Measurements from ENCODE around the gene TMEM179. TPM values are rescaled to one million over a fixed set of nuclear protein-coding genes. Genes with fewer than 3 reads are reported as not detected.

The TMEM179 gene
- total RNA-seq, 3 donors from 2014 or later (not counting 1 experiment from before 2014, with no cell fraction given) = not detected

- Histone ChIP-seq H3K27me3 (ENCODE audit: control insufficient read depth, insufficient read depth, low read length) (no peaks in the 10 kb centered on the region), H3K4me1 (ENCODE audit: control insufficient read depth, insufficient read depth, low read length) (no peaks in the 10 kb centered on the region), H3K9me3 (ENCODE audit: control insufficient read depth, insufficient read depth, low read length) (no peaks in the 10 kb centered on the region), H3K36me3 (ENCODE audit: control insufficient read depth, insufficient read depth, low read length) (no peaks in the 10 kb centered on the region), H3K4me3 (ENCODE audit: low read length) (no peak overlapping the region), H3K27ac (ENCODE audit: low read length) (no peak overlapping the region)
- Mint-ChIP-seq H3K9me3 (no peaks in the 10 kb centered on the region), H3K27me3 (ENCODE audit: low read depth in 2 of 2) (no peaks in the 10 kb centered on the region), H3K4me3 (no peak overlapping the region), H3K27ac (no peak overlapping the region), H3K36me3 (no peaks in the 10 kb centered on the region), H3K4me1 (no peaks in the 10 kb centered on the region)
- ATAC-seq = no peak
- TF ChIP-seq CTCF (IDR thresholded peaks at IDR 0.05) = no peak
- 72% methylated on average over 16 of the region's 16 CpGs for WGBS (ENCODE audit: insufficient coverage)
- DNase-seq = no peak
- intact Hi-C loops (cut with micrococcal nuclease) = no loop called here
Measured at GRCh38 chr14:104576232-104576969, 28.2 kb downstream of the TMEM179 start.

- ATAC-seq (no peak), DNase-seq (no peak)
- Mint-ChIP-seq H3K4me3 (no peak overlapping the region), H3K9me3 (no peaks in the 10 kb centered on the region), H3K36me3 (no peaks in the 10 kb centered on the region), H3K27me3 (ENCODE audit: low read depth in 2 of 2) (no peaks in the 10 kb centered on the region), H3K27ac (no peak overlapping the region), H3K4me1 (no peaks in the 10 kb centered on the region)
- H3K4me3 ChIP-seq (ENCODE audit: low read length) = no peak overlapping the region
- H3K4me1 ChIP-seq (ENCODE audit: control insufficient read depth, insufficient read depth, low read length) = no peaks in the 10 kb centered on the region
- intact Hi-C loops (cut with micrococcal nuclease) = no loop called here
- H3K36me3 ChIP-seq (ENCODE audit: control insufficient read depth, insufficient read depth, low read length) = no peaks in the 10 kb centered on the region
- 91% methylated on average over 31 of the region's 31 CpGs for WGBS (ENCODE audit: insufficient coverage)
- H3K27me3 ChIP-seq (ENCODE audit: control insufficient read depth, insufficient read depth, low read length) = no peaks in the 10 kb centered on the region
- no peak overlapping the region for H3K27ac ChIP-seq (ENCODE audit: low read length)
- no peaks in the 10 kb centered on the region for H3K9me3 ChIP-seq (ENCODE audit: control insufficient read depth, insufficient read depth, low read length)
- no peak for TF ChIP-seq CTCF (IDR thresholded peaks at IDR 0.05)
Measured at GRCh38 chr14:104574978-104575583, 29.5 kb downstream of the TMEM179 start.

DNA sequence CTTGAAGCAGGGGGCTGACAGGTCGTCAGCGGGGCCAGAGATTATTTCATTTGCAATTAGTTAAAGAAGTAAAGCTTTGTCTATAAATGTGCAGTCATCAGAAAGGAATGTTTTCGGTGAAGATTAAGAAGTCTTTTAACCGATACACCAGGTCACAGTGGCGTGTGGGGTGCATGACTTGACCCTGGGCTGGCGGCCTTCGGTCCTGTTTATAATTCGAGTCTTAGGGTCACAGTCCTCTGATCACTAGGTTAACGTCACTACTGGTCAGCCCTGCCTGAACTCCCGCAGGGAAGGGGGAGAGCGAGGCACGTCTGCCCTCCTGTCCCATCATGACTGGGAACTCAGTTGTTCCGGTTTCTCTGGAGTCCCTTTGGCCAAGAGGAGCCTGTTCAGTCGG lies 30.0 kb downstream of the TMEM179 start:
- Histone ChIP-seq H3K9me3 (ENCODE audit: control insufficient read depth, insufficient read depth, low read length) (no peaks in the 10 kb centered on the region), H3K27me3 (ENCODE audit: control insufficient read depth, insufficient read depth, low read length) (no peaks in the 10 kb centered on the region), H3K4me3 (ENCODE audit: low read length) (no peak overlapping the region), H3K36me3 (ENCODE audit: control insufficient read depth, insufficient read depth, low read length) (no peaks in the 10 kb centered on the region), H3K4me1 (ENCODE audit: control insufficient read depth, insufficient read depth, low read length) (no peaks in the 10 kb centered on the region), H3K27ac (ENCODE audit: low read length) (no peak overlapping the region)
- 84% methylated on average over 14 of the region's 14 CpGs for WGBS (ENCODE audit: insufficient coverage)
- Mint-ChIP-seq H3K4me1 (no peaks in the 10 kb centered on the region), H3K27me3 (ENCODE audit: low read depth in 2 of 2) (no peaks in the 10 kb centered on the region), H3K36me3 (no peaks in the 10 kb centered on the region), H3K4me3 (no peak overlapping the region), H3K9me3 (no peaks in the 10 kb centered on the region), H3K27ac (no peak overlapping the region)
- no peak for TF ChIP-seq CTCF (IDR thresholded peaks at IDR 0.05)
- intact Hi-C loops (cut with micrococcal nuclease) = no loop called here
- no peak for ATAC-seq
- no peak for DNase-seq

Measured in natural killer cell (primary cell).